Aorta (tissue), 5 donors: ENCODE measurements around the gene CFAP65. TPM values are rescaled to one million over a fixed set of nuclear protein-coding genes. Genes with fewer than 3 reads are reported as not detected.

ENCODE experiments used
- ATAC-seq: fragments of 200-7000 bp; cut with Tn5 transposase; one replicate; pipeline ENCODE4 v1.9.1; 2022; ENCODE audit warnings: moderate library complexity; ENCODE audit not compliant: low FRiP score
- DNase-seq, 2 donors: peaks; one replicate each; pipeline ENCODE4 v3.0.0-alpha.2; 2020
- H3K27ac ChIP-seq, 2 donors: one replicate each; pipeline ENCODE4 v1.5.1; 2013; ENCODE audit warnings: low read length in 2 of 2, mild to moderate bottlenecking in 2 of 2, moderate library complexity in 2 of 2, control low read depth in 1 of 2, inconsistent platforms in 1 of 2, low read depth in 1 of 2
- H3K27me3 ChIP-seq, 2 donors: one replicate each; pipeline ENCODE4 v1.6.1; 2013; ENCODE audit warnings: control low read depth in 1 of 2, low read length in 1 of 2, mild to moderate bottlenecking in 1 of 2, moderate library complexity in 1 of 2; ENCODE audit not compliant: insufficient read depth in 2 of 2, control insufficient read depth in 1 of 2
- H3K36me3 ChIP-seq, 2 donors: one replicate each; pipeline ENCODE4 v1.6.1; 2013; ENCODE audit warnings: control low read depth in 1 of 2, low read length in 1 of 2, mild to moderate bottlenecking in 1 of 2; ENCODE audit not compliant: insufficient read depth in 2 of 2, control insufficient read depth in 1 of 2
- H3K4me1 ChIP-seq, 2 donors: one replicate each; pipeline ENCODE4 v1.6.1; 2013; ENCODE audit warnings: low read length in 2 of 2, control low read depth in 1 of 2, mild to moderate bottlenecking in 1 of 2, moderate library complexity in 1 of 2; ENCODE audit not compliant: insufficient read depth in 2 of 2, control insufficient read depth in 1 of 2
- H3K4me3 ChIP-seq, 2 donors: one replicate each; pipeline ENCODE4 v1.5.1; 2013; ENCODE audit warnings: low read length in 2 of 2, control low read depth in 1 of 2, mild to moderate bottlenecking in 1 of 2
- H3K9me3 ChIP-seq: one replicate; pipeline ENCODE4 v1.6.1; 2013; ENCODE audit warnings: mild to moderate bottlenecking, low read length; ENCODE audit not compliant: control insufficient read depth
- WGBS, 2 donors: extraction: QIAGEN DNeasy Blood & Tissue Kit; methylation state at CpG; one replicate each; pipeline ENCODE4 v1.1.7; 2013; 5-methylcytosine and 5-hydroxymethylcytosine counted together
- intact Hi-C, 2 donors: fragments of 100-400 bp; cut with DNase I; formaldehyde crosslinking; loops; one replicate each; pipeline versions ENCODE4 v1.14.2 to v1.15.0; 2022
- polyA plus RNA-seq, 2 donors: library from polyadenylated mRNA; stranded (reverse); fragments of 200-250 nt; gene quantifications; one replicate each; pipeline ENCODE4 v1.2.3, GENCODE V29; 2013
- total RNA-seq, 2 donors: library from RNA; stranded (reverse); fragmentation: NEBNext Ultra II Directional; extraction: Animal tissue kit (Norgen Biotek cat#: 25700); gene quantifications; one replicate each; pipeline ENCODE4 v1.2.1, GENCODE V29; 2021
- donor health status: healthy with polysubstance abuse.
- donor health status: Bipolar disorder and iron deficiency.
- donor health status: DM: no; HTN: no; CAD: no.
- donor health status: DM: no; HTN: no; CAD: no.
- donor health status: DM: yes; HTN: yes; CAD: no.

CFAP65 gene
- total and polyA plus RNA-seq, 4 donors: 0.15 TPM; not detected in 3

- Histone ChIP-seq H3K27ac (no peak overlapping the region), H3K36me3 (no peaks in the 10 kb centered on the region), H3K4me3 (no peak overlapping the region), H3K4me1 (no peaks in the 10 kb centered on the region), H3K27me3 (no peaks in the 10 kb centered on the region), H3K9me3 (no peaks in the 10 kb centered on the region)
- intact Hi-C loops: no loop called here
- ATAC-seq: no peak
- WGBS, 2 donors: 84 to 85% methylated on average over 11 of the region's 11 CpGs
- no peak for DNase-seq
Observed at GRCh38 chr2:219016721-219017120, 24.6 kb downstream of the CFAP65 start.

- Histone ChIP-seq H3K36me3 (no peaks in the 10 kb centered on the region), H3K4me1 (no peaks in the 10 kb centered on the region), H3K27me3 (no peaks in the 10 kb centered on the region), H3K27ac (no peak overlapping the region), H3K4me3 (no peak overlapping the region), H3K9me3 (no peaks in the 10 kb centered on the region)
- DNase-seq: no peak
- intact Hi-C loops: no loop called here
- ATAC-seq: no peak
- 70 to 74% methylated on average over 5 of the region's 5 CpGs for WGBS, 2 donors
Observed at GRCh38 chr2:219010873-219011272, 30.4 kb downstream of the CFAP65 start.

GRCh38 chr2:219010162-219010756 is 31.1 kb downstream of the CFAP65 start:
- H3K27ac ChIP-seq: no peak overlapping the region
- H3K36me3 ChIP-seq: no peaks in the 10 kb centered on the region
- no peaks in the 10 kb centered on the region for H3K4me1 ChIP-seq
- H3K9me3 ChIP-seq: no peaks in the 10 kb centered on the region
- ATAC-seq (no peak), DNase-seq (no peak)
- intact Hi-C loops: no loop called here
- no peak overlapping the region for H3K4me3 ChIP-seq
- 75 to 78% methylated on average over 6 of the region's 6 CpGs for WGBS, 2 donors
- H3K27me3 ChIP-seq: no peaks in the 10 kb centered on the region

GRCh38 chr2:219009294-219009693 is 32.0 kb downstream of the CFAP65 start:
- H3K9me3 ChIP-seq: no peaks in the 10 kb centered on the region
- DNase-seq (no peak), ATAC-seq (no peak)
- H3K36me3 ChIP-seq: no peaks in the 10 kb centered on the region
- intact Hi-C loops: no loop called here
- no peak overlapping the region for H3K27ac ChIP-seq
- no peaks in the 10 kb centered on the region for H3K4me1 ChIP-seq
- H3K4me3 ChIP-seq: no peak overlapping the region
- 74 to 80% methylated on average over 2 of the region's 2 CpGs for WGBS, 2 donors
- no peaks in the 10 kb centered on the region for H3K27me3 ChIP-seq

- ATAC-seq (no peak), DNase-seq (no peak)
- intact Hi-C loops: no loop called here
- no peaks in the 10 kb centered on the region for H3K9me3 ChIP-seq
- 93 to 95% methylated on average over 3 of the region's 3 CpGs for WGBS, 2 donors
- no peaks in the 10 kb centered on the region for H3K27me3 ChIP-seq
- no peaks in the 10 kb centered on the region for H3K4me1 ChIP-seq
- no peaks in the 10 kb centered on the region for H3K36me3 ChIP-seq
- H3K4me3 ChIP-seq: no peak overlapping the region
- H3K27ac ChIP-seq: no peak overlapping the region
Observed at GRCh38 chr2:219003979-219004378, 37.3 kb downstream of the CFAP65 start.

GRCh38 chr2:219003267-219003634 is 38.1 kb downstream of the CFAP65 start:
- intact Hi-C loops: no loop called here
- Histone ChIP-seq H3K4me1 (no peaks in the 10 kb centered on the region), H3K4me3 (no peak overlapping the region), H3K27me3 (no peaks in the 10 kb centered on the region), H3K36me3 (no peaks in the 10 kb centered on the region), H3K9me3 (no peaks in the 10 kb centered on the region), H3K27ac (no peak overlapping the region)
- ATAC-seq: no peak
- WGBS, 2 donors: 17 to 21% methylated on average over 13 to 20 of the region's 20 CpGs
- DNase-seq: no peak

- Histone ChIP-seq H3K4me1 (no peaks in the 10 kb centered on the region), H3K9me3 (no peaks in the 10 kb centered on the region), H3K27ac (no peak overlapping the region), H3K27me3 (no peaks in the 10 kb centered on the region), H3K36me3 (no peaks in the 10 kb centered on the region), H3K4me3 (no peak overlapping the region)
- ATAC-seq (no peak), DNase-seq (no peak)
- WGBS, 2 donors: 2 to 3% methylated on average over 68 to 72 of the region's 72 CpGs
- intact Hi-C loops: no loop called here
Observed at GRCh38 chr2:219002395-219003266, 38.7 kb downstream of the CFAP65 start.

GRCh38 chr2:219001577-219002394 is 39.5 kb downstream of the CFAP65 start:
- H3K27ac ChIP-seq: no peak overlapping the region
- no peaks in the 10 kb centered on the region for H3K27me3 ChIP-seq
- ATAC-seq (no peak), DNase-seq (no peak)
- H3K9me3 ChIP-seq: no peaks in the 10 kb centered on the region
- H3K36me3 ChIP-seq: no peaks in the 10 kb centered on the region
- 2 to 3% methylated on average over 48 to 70 of the region's 70 CpGs for WGBS, 2 donors
- intact Hi-C loops: no loop called here
- H3K4me1 ChIP-seq: no peaks in the 10 kb centered on the region
- H3K4me3 ChIP-seq: no peak overlapping the region
